HG03520 (cell line): ENCODE measurements around the gene SLC34A1.
"Not testable (repeated sequence)": the region's sequence is repeated elsewhere in the genome, so short reads cannot be mapped to it uniquely, and the experiment has no call there.

Source experiments
- ATAC-seq: cut with Tn5 transposase; IDR thresholded peaks from one replicate; pipeline ENCODE4 v1.9.1; 2021; ENCODE audit warnings: mild to moderate bottlenecking, moderate library complexity; ENCODE audit not compliant: unreplicated experiment

The SLC34A1 gene, protein sequence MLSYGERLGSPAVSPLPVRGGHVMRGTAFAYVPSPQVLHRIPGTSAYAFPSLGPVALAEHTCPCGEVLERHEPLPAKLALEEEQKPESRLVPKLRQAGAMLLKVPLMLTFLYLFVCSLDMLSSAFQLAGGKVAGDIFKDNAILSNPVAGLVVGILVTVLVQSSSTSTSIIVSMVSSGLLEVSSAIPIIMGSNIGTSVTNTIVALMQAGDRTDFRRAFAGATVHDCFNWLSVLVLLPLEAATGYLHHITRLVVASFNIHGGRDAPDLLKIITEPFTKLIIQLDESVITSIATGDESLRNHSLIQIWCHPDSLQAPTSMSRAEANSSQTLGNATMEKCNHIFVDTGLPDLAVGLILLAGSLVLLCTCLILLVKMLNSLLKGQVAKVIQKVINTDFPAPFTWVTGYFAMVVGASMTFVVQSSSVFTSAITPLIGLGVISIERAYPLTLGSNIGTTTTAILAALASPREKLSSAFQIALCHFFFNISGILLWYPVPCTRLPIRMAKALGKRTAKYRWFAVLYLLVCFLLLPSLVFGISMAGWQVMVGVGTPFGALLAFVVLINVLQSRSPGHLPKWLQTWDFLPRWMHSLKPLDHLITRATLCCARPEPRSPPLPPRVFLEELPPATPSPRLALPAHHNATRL

DNA sequence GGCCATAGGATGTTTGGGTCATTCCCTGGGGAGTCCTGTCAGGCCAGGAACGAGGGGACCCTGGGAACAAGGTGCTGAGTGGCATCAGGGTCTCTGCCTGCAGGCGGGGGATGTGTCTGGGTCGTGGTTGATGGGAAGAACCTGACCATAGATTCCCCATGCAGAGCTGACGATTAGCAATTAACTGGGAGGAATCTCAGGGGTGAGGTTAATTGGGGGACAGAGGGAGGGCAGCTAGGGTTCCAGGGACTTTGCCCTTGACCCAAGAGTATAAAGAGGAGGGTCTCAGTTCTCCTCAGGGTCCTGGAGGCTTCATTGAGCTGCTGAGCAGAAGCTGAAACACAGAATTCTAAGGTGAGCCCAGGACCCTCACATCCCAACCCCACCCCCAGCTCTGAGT, at the start of gene SLC34A1:
Gene SLC34A1, plus strand, starts transcription at position 301 of the 400 bp plus-strand sequence. CDS start 1,308 bp downstream, outside the sequence.
- ATAC-seq = no peak

DNA sequence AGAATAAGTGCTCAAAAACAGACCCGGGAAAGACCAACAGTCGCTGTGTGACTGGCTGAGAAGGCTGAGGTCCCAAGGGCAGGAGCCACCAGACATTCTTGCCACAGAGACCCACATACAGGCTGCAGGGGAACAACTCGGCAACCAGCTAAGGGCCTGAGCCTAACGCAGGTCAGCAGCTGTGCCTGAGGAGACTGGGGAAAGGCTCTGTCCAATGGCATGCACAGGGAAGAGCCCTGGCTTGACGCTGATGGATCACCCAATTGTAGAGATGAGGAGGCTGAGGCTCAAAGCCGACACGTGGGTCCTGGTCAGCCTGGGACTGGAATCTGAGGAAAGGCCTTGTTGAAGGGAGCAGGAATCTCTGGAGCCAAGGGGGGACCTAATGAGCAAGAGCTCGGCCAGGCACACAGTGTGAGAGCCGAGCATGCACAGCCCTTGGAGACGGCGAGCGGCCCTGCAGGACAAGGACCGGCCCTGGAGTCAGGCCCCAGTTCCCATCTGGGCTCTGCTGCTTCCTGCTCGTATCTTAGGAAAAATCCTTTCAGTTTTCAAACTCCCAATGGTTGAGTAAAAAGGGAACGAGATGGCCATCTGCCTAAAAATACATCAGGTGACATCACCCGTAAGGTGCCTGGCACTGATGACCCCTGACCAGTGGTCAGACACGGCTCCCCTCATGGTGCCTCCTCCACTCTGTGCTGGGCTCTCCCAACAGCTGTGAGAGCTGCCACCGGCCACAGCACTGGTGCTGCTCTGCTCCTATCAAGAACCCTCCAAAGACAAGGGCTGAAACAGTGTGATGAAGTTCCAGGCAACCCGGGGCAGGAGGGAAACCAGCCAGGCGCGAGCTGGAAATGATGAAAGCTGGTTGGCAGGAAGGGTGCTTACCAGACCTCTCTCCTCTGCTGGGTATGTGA, 49.2 kb upstream of the SLC34A1 start:
- ATAC-seq = no peak

DNA sequence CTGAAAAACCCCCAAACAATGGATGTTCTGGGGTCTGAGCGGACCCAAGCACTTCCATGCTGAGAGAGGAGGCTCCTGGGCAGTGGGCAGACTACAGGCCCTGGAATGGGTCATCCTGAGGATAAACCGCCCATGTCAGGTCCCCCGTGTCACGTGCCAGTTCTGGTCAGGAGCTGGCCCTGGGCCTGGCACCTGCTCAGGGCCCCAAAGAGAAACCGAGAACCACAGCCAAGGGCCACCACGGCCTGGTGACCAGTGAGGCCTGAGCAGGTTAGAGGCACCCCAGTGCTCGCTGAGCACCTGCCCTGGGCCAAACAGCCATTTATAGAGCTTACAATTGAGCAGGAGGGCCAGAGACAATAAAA, 48.6 kb upstream of the SLC34A1 start:
- ATAC-seq = no peak

DNA sequence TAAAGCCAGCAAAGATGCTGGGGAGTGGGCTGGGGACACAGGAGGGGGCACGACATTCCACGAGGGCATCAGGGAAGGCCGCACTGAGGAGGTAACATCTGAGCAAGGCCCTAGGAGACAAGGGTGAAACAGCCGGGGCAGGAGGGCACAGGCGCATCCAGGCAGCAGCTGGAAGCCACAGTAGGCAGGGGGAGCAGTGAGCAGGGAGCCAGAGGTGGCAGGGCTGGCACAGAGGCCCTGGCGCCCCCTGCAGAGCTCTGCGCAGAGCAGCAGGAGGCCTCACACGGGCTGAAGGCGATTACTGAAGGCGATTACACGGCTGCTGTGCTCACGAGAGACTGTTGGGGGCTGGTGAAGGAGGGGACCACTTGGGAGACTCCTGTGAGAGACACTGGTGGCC, 48.1 kb upstream of the SLC34A1 start:
- ATAC-seq = no peak

DNA sequence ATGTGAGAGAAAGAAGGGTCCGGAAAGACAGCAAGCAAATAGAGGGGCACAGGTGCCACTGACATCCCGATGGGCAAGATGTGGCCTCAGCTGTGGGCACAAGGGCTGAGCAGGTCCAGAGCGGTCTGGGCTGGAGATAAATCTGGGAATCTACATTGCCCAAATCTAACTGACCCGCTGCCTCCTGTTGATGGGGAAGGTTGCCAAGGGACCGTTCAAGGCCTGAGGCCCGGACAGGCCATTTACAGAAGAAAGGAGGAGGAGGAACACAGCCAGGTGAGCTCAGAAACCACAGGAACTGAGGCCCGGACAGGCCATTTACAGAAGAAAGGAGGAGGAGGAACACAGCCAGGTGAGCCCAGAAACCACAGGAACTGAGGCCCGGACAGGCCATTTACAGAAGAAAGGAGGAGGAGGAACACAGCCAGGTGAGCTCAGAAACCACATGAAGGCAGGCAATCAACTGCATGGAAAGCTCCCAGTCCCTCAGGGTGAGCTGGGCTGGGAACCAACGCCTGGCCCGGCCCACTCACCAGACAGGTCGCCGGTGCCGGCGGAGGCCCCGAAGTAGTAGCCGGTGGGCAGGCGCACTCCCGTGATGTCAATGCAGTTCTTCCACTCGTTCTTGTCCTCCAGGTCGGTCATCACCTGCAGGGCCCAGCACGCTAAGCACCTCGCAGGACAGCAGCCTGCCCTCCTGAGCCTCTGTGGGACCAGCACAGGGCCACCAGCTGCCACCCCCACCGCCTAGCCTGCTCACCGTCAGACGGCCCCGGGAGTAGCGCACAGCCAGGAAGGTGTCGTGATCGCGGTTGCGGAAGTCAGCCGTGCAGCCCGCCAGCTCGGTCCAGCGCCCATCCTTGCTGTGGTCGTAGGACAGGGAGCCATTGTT, 47.4 kb upstream of the SLC34A1 start:
- ATAC-seq = no peak

DNA sequence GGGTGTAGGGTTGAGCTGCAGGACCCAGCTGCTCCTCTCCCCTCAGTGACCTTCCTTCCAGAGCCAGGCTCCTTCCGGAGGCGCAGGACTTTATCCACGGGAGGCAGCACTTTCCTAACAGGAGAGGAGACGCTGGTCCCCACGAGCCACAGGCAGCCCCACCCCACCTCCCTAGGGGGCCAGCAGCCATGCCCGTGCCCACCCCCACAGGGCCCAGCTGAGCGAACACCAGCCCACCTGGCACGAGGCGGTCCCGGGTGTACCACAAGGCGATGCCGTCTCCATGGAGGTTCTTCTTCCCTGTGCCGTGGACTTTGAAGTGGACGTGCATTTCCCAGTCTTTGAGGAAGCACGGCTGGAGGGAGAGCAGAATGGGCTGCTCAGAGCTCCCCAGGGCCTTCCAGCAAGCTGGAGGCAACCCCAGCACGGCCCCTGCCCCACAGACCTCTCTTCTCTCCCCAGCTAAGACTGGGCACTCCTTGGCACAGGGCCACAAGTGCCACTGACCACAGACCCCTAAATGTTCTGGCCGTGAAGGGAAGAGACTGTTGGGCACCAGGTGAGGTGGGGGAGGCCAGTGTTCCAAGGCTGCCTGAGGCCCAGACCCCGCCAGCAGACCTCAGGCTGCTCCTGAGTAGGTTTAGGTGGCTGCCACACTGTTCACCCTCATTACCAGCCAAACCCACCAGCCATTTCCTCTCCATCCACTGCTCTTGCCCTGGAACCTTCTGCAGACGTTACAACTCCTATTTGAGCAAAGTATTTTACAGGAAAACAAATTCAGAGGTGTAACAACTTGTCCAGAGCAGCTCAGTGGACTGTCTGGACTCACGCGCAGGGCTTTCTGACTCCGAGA, 45.8 kb upstream of the SLC34A1 start:
- no peak for ATAC-seq

DNA sequence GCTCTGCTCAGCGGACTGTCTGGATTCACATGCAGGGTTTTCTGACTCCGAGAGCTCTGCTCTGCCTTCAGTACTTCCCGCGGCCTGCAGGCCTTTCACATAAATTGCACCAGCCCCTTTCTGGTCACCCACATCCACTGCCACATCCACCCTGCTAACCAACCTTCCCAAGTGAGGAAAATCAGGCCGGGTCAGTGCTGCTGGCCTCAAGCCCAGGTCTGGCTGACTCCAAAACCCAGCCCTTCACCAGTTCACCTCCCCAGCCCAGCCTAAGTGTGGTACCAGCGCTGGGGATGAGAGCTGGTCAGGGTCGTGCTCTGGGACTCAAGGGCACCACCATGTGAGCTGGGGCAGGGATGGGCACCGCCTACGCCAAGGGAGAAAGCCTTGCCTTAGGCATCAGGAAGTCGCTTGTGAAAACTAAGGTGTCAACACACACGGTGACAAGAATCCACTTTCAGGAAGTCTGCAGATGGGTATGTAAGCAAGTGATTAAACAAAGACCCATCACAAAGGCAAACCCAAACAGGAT, 45.1 kb upstream of the SLC34A1 start:
- no peak for ATAC-seq

DNA sequence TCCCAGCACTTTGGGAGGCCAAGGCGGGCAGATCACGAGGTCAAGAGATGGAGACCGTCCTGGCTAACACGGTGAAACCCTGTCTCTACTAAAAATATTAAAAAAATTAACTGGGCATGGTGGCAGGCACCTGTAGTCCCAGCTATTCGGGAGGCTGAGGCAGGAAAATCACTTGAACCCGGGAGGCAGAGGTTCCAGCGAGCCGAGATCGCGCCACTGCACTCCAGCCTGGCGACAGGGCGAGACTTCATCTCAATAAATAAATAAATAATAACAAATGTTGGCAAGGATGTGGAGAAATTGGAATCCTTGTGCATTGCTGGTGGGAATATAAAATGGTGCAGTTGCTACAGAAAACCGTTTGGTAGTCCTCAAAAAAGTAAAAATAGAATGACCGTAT, 41.2 kb upstream of the SLC34A1 start:
- not testable (repeated sequence) for ATAC-seq

DNA sequence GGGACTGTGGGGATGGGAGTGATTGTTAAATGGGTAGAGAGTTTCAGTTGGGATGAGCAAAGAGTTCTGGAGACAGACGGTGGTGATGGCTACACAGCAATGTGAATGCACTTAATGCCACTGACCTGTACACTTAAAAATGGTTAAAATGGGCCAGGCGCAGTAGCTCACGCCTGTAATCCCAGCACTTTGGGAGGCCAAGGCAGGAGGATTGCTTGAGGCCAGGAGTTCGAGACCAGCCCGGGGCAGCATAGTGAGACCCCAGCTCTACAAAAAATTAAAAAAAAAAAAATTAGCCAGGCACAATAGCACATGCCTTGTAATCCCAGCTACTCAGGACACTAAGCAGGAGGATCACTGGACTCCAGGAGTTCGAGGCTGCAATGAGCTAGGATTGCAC, 40.5 kb upstream of the SLC34A1 start:
- ATAC-seq = no peak

DNA sequence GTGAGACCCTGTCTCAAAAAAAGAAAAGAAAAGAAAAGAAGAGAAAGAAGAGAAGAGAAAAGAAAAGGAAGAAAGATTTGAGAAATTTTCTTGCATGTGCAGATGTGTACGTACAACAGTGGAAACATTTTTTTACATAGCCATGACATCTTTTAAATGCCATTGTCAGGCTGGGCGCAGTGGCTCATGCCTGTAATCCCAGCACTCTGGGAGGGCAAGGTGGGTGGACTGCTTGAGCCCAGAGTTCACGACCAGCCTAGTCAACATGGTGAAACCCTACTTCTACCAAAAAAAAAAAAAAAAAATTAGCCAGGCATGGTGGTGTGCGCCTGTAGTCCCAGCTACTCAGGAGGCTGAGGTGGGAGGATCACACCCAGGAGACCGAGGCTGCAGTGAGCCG, 39.3 kb upstream of the SLC34A1 start:
- ATAC-seq = no peak

DNA sequence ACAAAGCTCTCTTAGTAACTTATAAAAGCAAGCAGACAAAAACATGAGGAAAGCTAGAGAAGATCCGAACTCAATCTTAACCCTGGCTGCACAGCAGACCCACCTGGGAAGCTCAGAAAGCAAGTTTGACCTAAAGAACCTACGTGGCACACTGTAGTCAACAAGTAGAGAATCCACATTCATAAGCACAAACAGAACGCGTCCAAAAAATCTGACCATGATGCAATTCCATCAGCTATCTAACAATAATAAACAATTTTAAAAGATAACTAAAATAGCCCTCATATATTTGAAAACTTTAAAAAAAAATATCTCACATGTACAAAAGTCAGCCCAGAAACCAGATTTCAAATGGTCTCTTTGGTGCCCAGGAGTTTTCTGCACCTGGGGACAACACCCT, 37.4 kb upstream of the SLC34A1 start:
- ATAC-seq = no peak

DNA sequence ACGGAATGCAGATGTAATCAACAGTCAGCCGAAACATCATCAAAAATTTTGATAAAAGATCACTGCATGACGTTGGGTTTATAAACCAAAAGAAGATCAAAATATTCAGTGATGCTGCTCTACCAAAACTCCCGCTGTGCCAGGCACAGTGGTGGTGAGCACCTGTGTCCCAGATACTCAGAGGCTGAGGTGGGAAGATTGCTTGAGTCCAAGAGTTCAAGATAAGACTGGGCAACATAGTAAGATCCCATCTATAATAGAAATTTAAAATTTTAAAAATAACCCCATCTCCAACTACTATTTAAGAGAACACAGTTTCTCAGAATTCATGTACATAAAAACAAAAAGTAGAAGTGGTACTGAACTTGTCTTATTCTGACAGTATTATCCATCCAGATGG, 36.5 kb upstream of the SLC34A1 start:
- ATAC-seq = no peak

DNA sequence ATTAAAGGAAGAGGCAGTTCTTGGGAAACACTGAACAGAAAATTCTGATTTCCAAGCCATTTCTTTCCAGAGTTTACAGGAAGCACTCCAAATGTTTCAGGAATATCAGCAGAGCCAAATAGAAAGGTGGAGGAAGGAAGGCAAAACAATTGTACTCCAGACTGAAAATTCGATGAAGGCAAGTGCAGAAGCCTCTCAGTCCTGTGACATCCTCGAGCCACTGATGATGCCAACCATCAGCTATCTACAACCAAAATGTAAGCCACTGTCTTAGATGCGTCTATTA, 34.9 kb upstream of the SLC34A1 start:
- ATAC-seq = no peak

DNA sequence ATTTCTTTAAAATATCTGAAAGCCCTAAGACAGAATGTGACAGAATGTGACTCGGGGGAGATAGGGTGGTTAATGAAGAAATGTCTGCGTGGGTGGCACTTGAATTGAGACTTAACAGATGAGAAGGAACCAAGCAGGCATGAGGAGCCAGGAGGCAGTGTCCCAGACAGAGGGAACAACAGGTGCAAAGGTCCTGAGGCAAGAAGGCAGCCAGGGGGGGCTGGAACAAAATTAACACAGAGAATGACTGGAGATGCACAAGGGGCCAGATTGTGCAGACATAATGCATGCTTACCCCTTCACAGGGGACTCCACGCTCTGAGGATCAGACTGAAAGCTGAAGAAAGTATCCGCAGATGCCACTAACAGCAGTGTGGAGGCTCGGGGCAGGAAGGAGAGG, 34.5 kb upstream of the SLC34A1 start:
- no peak for ATAC-seq

DNA sequence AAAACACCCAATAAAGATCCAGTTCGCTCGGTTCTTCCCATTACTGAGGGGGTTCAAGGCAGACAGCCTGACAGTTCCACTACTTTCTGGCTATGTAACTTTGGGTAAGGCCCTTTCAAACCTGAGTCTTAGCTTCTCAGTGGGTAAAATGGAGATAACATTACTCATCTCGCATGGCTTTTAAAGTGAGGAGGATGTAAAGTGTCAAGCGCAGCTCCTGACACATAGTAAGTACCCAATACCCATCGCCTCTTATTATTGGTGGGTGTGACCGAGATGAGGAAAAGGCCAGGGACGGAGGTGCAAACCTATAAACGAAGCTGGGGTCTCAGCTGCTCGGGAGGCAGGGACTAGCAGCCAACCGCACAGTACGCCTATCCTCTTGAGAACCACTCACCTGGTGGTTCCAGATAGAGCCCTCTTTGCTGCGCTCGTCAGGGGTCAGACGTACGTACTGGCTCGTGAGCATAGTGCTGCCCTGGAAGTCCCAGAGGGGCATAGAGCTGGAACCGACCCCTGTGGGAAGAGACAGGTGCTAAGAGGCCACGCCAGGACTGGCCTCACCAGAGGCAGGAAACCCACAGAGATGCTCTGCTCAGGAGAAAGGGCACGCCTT, 33.4 kb upstream of the SLC34A1 start:
- peak; percentile 5 for ATAC-seq

DNA sequence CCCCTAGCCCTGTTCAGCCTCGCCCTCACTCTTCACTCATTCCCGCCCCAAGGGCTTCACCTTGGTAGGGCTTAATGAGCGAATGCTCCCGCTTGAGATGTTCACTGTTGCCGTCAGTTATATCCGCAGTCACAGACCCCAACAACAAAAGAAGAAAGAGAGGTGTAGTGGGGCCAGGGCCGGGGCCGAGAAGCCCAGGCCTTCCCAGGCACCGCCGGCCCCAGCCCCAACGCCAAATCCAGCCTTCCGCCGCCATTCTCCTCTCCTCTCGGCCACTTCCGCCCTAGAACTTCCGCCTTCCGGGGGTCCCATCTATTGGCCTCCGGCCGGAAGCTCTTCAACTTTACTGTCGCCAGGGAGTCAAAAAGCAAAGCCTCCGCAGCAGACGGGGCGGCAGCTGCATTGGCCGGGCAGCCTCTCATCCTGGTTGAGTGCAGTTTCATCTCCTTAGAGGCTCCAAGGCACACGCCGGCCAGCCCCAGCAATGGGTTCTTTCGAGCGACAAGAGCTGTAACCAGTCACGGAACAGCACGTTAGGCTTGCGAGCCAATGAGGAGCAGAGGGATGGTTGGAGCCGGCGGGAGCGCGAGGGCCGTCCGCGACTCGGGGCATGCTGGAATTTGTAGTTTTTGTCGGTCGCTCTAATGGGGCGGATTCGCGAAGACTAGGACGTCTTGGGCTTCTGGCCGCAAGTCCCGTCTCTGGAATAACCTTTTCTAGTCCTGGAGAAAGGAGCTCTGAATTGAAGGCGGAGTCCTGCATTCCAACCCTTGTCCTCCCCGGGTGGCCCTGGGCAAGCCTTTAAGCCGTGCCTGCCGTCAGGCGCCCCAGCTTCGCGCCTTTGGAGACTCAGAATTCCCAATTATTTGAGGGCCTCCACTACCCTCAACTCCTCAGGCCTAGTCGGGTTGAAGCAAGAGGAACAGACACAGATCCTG, 32.6 kb upstream of the SLC34A1 start, which contains the start of gene LMAN2:
Gene LMAN2, minus strand, starts transcription at position 277 of the 938 bp plus-strand sequence. Its CDS starts 21 bp downstream, at position 256.
- ATAC-seq = peak; percentile 89

DNA sequence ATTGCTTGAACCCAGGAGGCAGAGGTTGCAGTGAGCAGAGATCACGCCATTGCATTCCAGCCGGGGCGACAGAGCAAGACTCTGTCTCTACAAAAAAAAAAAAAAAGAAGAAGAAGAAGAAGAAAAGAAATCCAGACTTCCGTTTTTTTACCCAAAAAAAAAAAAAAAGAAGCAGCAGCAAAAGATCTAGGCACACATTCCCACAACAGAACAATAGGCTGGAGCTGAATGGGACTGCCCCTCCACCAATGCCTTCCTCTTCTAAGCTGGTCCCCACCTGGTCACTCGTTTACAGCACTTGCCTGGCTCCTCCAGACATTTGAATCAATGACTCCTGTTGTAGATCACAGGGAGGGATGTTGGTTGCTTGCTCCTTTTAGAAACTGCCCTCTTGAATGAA, 31.1 kb upstream of the SLC34A1 start:
- no peak for ATAC-seq

DNA sequence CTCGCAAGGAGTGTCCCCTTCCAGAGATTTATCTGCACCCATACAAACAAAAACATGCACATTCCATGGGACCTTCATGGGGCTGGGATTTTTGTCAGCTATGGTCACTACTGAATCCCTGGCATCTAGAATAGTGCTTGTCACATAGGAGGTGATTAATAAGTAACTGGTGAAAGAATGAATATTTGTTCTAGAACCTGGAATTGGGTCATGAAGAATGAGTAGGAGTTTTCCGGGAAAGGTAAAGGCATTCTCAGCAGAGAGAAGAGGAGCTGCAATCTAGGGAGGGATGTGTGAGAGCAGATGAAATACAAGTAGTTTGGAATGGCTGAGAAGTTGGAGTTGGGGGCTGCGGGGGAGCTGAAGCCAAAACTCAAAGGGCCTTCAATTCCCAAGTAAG, 30.0 kb upstream of the SLC34A1 start:
- ATAC-seq = no peak
